ENCODE data around the gene PPP6R2. TPM values are rescaled to one million over a fixed set of nuclear protein-coding genes. Genes with fewer than 3 reads are reported as not detected.

PPP6R2 gene
- total RNA-seq, 1 experiment from 2014 or later: 47.8 TPM

DNA sequence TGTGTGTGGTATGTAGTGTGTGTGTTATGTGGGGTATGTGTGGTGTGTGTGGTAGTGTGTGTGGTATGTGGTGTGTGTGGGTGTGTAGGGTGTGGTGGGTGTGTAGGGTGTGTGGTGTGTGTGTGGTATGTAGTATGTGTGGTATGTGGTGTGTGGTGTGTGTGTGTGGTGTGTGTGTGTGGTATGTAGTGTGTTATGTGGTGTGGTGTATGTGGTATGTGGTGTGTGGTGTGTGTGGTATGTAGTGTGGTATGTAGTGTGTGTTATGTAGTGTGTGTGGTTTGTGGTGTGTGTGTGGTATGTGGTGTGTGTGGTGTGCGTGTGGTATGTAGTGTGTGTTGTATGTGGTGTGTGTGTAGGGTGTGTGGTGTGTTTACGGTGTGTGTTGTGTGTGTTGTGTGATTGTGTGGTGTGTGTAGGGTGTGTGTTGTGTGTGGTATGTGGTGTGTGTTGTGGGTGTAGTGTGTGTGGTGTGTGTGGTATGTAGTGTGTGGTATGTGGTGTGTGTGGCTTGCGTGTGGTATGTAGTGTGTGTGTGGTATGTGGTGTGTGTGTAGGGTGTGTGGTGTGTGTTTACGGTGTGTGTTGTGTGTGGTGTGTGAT lies 4.2 kb upstream of the PPP6R2 start:
- ChIA-PET POLR2A (no interaction called here), CTCF (no interaction called here)
- Mint-ChIP-seq H3K4me3 (no peak overlapping the region), H3K4me1 (no peaks in the 10 kb centered on the region), H3K36me3 (no peaks in the 10 kb centered on the region), H3K27ac (no peak overlapping the region), H3K27me3 (ENCODE audit: low read depth) (peaks cover 11% of the 10 kb centered on the region), H3K9me3 (no peaks in the 10 kb centered on the region)
- DNase-seq (ENCODE audit: low spot score) (no peak), ATAC-seq (no peak)
- no peak for TF ChIP-seq ZNF138 (CRISPR knock-in tag; conservative IDR thresholded peaks at IDR 0.05)
- TF ChIP-seq ATF1 (CRISPR knock-in tag; IDR thresholded peaks at IDR 0.05): no peak
- TF ChIP-seq, protein P1, sequence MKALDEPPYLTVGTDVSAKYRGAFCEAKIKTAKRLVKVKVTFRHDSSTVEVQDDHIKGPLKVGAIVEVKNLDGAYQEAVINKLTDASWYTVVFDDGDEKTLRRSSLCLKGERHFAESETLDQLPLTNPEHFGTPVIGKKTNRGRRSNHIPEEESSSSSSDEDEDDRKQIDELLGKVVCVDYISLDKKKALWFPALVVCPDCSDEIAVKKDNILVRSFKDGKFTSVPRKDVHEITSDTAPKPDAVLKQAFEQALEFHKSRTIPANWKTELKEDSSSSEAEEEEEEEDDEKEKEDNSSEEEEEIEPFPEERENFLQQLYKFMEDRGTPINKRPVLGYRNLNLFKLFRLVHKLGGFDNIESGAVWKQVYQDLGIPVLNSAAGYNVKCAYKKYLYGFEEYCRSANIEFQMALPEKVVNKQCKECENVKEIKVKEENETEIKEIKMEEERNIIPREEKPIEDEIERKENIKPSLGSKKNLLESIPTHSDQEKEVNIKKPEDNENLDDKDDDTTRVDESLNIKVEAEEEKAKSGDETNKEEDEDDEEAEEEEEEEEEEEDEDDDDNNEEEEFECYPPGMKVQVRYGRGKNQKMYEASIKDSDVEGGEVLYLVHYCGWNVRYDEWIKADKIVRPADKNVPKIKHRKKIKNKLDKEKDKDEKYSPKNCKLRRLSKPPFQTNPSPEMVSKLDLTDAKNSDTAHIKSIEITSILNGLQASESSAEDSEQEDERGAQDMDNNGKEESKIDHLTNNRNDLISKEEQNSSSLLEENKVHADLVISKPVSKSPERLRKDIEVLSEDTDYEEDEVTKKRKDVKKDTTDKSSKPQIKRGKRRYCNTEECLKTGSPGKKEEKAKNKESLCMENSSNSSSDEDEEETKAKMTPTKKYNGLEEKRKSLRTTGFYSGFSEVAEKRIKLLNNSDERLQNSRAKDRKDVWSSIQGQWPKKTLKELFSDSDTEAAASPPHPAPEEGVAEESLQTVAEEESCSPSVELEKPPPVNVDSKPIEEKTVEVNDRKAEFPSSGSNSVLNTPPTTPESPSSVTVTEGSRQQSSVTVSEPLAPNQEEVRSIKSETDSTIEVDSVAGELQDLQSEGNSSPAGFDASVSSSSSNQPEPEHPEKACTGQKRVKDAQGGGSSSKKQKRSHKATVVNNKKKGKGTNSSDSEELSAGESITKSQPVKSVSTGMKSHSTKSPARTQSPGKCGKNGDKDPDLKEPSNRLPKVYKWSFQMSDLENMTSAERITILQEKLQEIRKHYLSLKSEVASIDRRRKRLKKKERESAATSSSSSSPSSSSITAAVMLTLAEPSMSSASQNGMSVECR (CRISPR knock-in tag; IDR thresholded peaks at IDR 0.05; ENCODE audit: borderline replicate concordance): no peak
- no peak for TF ChIP-seq SMAD3 (CRISPR knock-in tag; IDR thresholded peaks at IDR 0.05; ENCODE audit: borderline replicate concordance)
- TF ChIP-seq, protein P2, sequence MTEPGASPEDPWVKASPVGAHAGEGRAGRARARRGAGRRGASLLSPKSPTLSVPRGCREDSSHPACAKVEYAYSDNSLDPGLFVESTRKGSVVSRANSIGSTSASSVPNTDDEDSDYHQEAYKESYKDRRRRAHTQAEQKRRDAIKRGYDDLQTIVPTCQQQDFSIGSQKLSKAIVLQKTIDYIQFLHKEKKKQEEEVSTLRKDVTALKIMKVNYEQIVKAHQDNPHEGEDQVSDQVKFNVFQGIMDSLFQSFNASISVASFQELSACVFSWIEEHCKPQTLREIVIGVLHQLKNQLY (CRISPR knock-in tag; IDR thresholded peaks at IDR 0.05): no peak
- TF ChIP-seq, protein P3, sequence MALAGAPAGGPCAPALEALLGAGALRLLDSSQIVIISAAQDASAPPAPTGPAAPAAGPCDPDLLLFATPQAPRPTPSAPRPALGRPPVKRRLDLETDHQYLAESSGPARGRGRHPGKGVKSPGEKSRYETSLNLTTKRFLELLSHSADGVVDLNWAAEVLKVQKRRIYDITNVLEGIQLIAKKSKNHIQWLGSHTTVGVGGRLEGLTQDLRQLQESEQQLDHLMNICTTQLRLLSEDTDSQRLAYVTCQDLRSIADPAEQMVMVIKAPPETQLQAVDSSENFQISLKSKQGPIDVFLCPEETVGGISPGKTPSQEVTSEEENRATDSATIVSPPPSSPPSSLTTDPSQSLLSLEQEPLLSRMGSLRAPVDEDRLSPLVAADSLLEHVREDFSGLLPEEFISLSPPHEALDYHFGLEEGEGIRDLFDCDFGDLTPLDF (CRISPR knock-in tag; IDR thresholded peaks at IDR 0.05): no peak
- TF ChIP-seq, protein P4, sequence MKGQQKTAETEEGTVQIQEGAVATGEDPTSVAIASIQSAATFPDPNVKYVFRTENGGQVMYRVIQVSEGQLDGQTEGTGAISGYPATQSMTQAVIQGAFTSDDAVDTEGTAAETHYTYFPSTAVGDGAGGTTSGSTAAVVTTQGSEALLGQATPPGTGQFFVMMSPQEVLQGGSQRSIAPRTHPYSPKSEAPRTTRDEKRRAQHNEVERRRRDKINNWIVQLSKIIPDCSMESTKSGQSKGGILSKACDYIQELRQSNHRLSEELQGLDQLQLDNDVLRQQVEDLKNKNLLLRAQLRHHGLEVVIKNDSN (CRISPR knock-in tag; IDR thresholded peaks at IDR 0.05): no peak
- TF ChIP-seq CBFB (CRISPR knock-in tag; IDR thresholded peaks at IDR 0.05; ENCODE audit: low read depth): no peak
- TF ChIP-seq SOX15 (CRISPR knock-in tag; IDR thresholded peaks at IDR 0.05): no peak
- no peak for TF ChIP-seq FOXP1 (CRISPR knock-in tag; IDR thresholded peaks at IDR 0.05; ENCODE audit: borderline replicate concordance)

DNA sequence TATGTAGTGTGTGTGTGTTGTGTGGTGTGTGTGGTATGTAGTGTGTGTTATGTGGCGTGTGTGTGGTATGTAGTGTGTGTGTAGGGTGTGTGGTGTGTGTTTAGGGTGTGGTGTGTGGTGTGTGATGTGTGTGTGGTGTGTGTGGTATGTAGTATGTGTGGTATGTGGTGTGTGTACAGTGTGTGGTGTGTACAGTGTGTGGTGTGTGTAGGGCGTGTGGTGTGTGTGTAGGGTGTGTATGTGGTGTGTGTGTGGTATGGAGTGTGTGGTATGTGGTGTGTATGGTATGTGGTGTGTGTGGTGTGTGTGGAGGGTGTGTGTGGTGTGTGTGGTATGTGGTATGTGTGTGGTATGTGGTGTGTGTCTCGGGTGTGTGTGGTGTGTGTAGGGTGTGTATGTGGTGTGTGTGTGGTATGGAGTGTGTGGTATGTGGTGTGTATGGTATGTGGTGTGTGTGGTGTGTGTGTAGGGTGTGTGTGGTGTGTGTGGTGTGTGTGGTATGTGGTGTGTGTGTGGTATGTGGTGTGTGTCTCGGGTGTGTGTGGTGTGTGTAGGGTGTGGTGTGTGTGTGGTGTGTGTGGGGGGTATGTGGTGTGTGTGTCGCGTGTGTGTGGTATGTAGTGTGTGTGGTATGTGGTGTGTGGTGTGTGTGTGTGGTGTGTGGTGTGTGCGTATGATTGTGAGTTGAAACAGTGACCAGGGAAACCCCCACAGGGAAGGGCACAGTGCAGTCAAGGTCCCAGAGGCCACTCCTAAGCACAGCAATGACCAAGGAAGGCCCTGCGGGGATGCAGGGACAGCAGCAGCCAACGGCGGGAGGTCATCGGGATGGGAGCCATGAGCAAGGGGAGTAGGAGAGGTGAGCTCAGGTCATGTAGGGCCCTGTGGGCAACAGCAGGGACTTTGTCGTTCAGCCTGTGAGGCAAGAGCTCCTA lies 2.9 kb upstream of the PPP6R2 start:
- no peaks in the 10 kb centered on the region for H3K9me3 Mint-ChIP-seq
- H3K4me3 Mint-ChIP-seq: no peak overlapping the region
- DNase-seq (ENCODE audit: low spot score) (no peak), ATAC-seq (no peak)
- TF ChIP-seq, protein P5, sequence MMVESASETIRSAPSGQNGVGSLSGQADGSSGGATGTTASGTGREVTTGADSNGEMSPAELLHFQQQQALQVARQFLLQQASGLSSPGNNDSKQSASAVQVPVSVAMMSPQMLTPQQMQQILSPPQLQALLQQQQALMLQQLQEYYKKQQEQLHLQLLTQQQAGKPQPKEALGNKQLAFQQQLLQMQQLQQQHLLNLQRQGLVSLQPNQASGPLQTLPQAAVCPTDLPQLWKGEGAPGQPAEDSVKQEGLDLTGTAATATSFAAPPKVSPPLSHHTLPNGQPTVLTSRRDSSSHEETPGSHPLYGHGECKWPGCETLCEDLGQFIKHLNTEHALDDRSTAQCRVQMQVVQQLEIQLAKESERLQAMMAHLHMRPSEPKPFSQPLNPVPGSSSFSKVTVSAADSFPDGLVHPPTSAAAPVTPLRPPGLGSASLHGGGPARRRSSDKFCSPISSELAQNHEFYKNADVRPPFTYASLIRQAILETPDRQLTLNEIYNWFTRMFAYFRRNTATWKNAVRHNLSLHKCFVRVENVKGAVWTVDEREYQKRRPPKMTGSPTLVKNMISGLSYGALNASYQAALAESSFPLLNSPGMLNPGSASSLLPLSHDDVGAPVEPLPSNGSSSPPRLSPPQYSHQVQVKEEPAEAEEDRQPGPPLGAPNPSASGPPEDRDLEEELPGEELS (CRISPR knock-in tag; IDR thresholded peaks at IDR 0.05): no peak
- TF ChIP-seq ZNF232 (CRISPR knock-in tag; IDR thresholded peaks at IDR 0.05) (no peak), TP53 (CRISPR knock-in tag; IDR thresholded peaks at IDR 0.05) (no peak), TEAD4 (CRISPR knock-in tag; IDR thresholded peaks at IDR 0.05) (no peak), SMAD4 (CRISPR knock-in tag; IDR thresholded peaks at IDR 0.05) (no peak)
- no peaks in the 10 kb centered on the region for H3K36me3 Mint-ChIP-seq
- ChIA-PET POLR2A (interaction anchor here (0.6 kb wide), 1 partner anchor 47 kb away, joined by 4 read pairs; no protein-coding TSS in a partner anchor), CTCF (interaction anchor here (1.1 to 2.6 kb wide), 8 partner anchors 12 to 96 kb away, joined by 3 to 19 read pairs (median 8); partner anchors contain the start of genes DENND6B and HDAC10)
- peaks cover 11% of the 10 kb centered on the region for H3K27me3 Mint-ChIP-seq (ENCODE audit: low read depth)
- no peak overlapping the region for H3K27ac Mint-ChIP-seq
- H3K4me1 Mint-ChIP-seq: no peaks in the 10 kb centered on the region
